Liver (tissue), 9 donors: Measurements from ENCODE around the gene FBXW4. TPM values are rescaled to one million over a fixed set of nuclear protein-coding genes. Genes with fewer than 3 reads are reported as not detected.

Experiments
- DNase-seq: peaks from one replicate; pipeline ENCODE4 v3.0.0-alpha.2; 2017; ENCODE audit warnings: low spot score
- H3K27ac ChIP-seq, 2 donors: one replicate each; pipeline ENCODE4 v1.7.0; 2013; ENCODE audit warnings: inconsistent platforms in 2 of 2, low read length in 2 of 2, control low read depth in 1 of 2, low read depth in 1 of 2, mild to moderate bottlenecking in 1 of 2
- H3K27me3 ChIP-seq, 4 donors: one replicate each; pipeline versions ENCODE4 v1.6.1 to v1.7.0; 2013; ENCODE audit warnings: low read length in 3 of 4, inconsistent platforms in 1 of 4, mild to moderate bottlenecking in 1 of 4, moderate library complexity in 1 of 4; ENCODE audit not compliant: control insufficient read depth in 4 of 4, insufficient read depth in 4 of 4
- H3K36me3 ChIP-seq, 4 donors: one replicate each; pipeline versions ENCODE4 v1.6.1 to v1.7.0; 2013; ENCODE audit warnings: low read length in 3 of 4, mild to moderate bottlenecking in 3 of 4, low read depth in 1 of 4, moderate library complexity in 1 of 4; ENCODE audit not compliant: control insufficient read depth in 4 of 4, insufficient read depth in 3 of 4
- H3K4me1 ChIP-seq, 4 donors: one replicate each; pipeline versions ENCODE4 v1.6.1 to v1.7.0; 2013; ENCODE audit warnings: low read length in 3 of 4, mild to moderate bottlenecking in 3 of 4, moderate library complexity in 1 of 4; ENCODE audit not compliant: control insufficient read depth in 4 of 4, insufficient read depth in 4 of 4
- H3K4me3 ChIP-seq, 3 donors: one replicate each; pipeline versions ENCODE4 v1.6.1 to v1.7.0; 2013; ENCODE audit warnings: low read length in 3 of 3, control low read depth in 1 of 3, low read depth in 1 of 3, mild to moderate bottlenecking in 1 of 3
- H3K9ac ChIP-seq, 2 donors: one replicate each; pipeline ENCODE4 v1.7.0; 2013; ENCODE audit warnings: low read length in 2 of 2, mild to moderate bottlenecking in 2 of 2, moderate library complexity in 2 of 2, control low read depth in 1 of 2, low read depth in 1 of 2
- H3K9me3 ChIP-seq, 4 donors: one replicate each; pipeline versions ENCODE4 v1.6.1 to v1.7.0; 2013; ENCODE audit warnings: low read length in 3 of 4; ENCODE audit not compliant: control insufficient read depth in 4 of 4
- CTCF ChIP-seq: fragments of 150-350 bp; IDR thresholded peaks from 2 replicates; pipeline ENCODE4 v1.5.1; 2017; ENCODE audit warnings: improper control_type of control experiment, low read depth, low read length; ENCODE audit not compliant: missing input control
- FOXA1 ChIP-seq: IDR thresholded peaks from 2 replicates; pipeline ENCODE4 v1.6.1; 2016; ENCODE audit warnings: antibody characterized with exemption
- GABPA ChIP-seq, 2 donors: IDR thresholded peaks in 1 of 2; conservative IDR thresholded peaks in 1 of 2; 2 replicates each; pipeline ENCODE4 v1.6.1; 2016; ENCODE audit warnings: antibody characterized with exemption in 2 of 2, mild to moderate bottlenecking in 1 of 2, moderate library complexity in 1 of 2
- HNF4A ChIP-seq, 2 donors: conservative IDR thresholded peaks; 2 replicates each; pipeline ENCODE4 v1.6.1; 2016; ENCODE audit warnings: antibody characterized with exemption in 2 of 2, mild to moderate bottlenecking in 2 of 2
- HNF4G ChIP-seq: IDR thresholded peaks from 2 replicates; pipeline ENCODE4 v1.6.1; 2016; ENCODE audit warnings: antibody characterized with exemption
- JUND ChIP-seq, 2 donors: IDR thresholded peaks; 2 replicates each; pipeline ENCODE4 v1.6.1; 2016; ENCODE audit warnings: antibody characterized with exemption in 2 of 2
- NR2F2 ChIP-seq: IDR thresholded peaks from 2 replicates; pipeline ENCODE4 v1.6.1; 2016; ENCODE audit warnings: antibody characterized with exemption
- RAD21 ChIP-seq, 2 donors: IDR thresholded peaks; 2 replicates each; pipeline ENCODE4 v1.6.1; 2016; ENCODE audit warnings: antibody characterized with exemption in 2 of 2, mild to moderate bottlenecking in 2 of 2
- REST ChIP-seq: IDR thresholded peaks from 2 replicates; pipeline ENCODE4 v1.6.1; 2016; ENCODE audit warnings: antibody characterized with exemption, mild to moderate bottlenecking
- RXRA ChIP-seq, 2 donors: IDR thresholded peaks; 2 replicates each; pipeline ENCODE4 v1.6.1; 2017 to 2018; ENCODE audit warnings: antibody characterized with exemption in 2 of 2, mild to moderate bottlenecking in 1 of 2
- SP1 ChIP-seq: IDR thresholded peaks from 2 replicates; pipeline ENCODE4 v1.6.1; 2018; ENCODE audit warnings: antibody characterized with exemption, mild to moderate bottlenecking
- TAF1 ChIP-seq: conservative IDR thresholded peaks from 2 replicates; pipeline ENCODE4 v1.6.1; 2016; ENCODE audit warnings: antibody characterized with exemption, mild to moderate bottlenecking
- ZBTB33 ChIP-seq: IDR thresholded peaks from 2 replicates; pipeline ENCODE4 v1.6.1; 2016; ENCODE audit warnings: antibody characterized with exemption
- WGBS: extraction: QIAGEN DNeasy Blood & Tissue Kit; methylation state at CpG from one replicate; pipeline ENCODE4 v1.1.7; 2013; 5-methylcytosine and 5-hydroxymethylcytosine counted together
- polyA plus RNA-seq, 2 donors: library from polyadenylated mRNA; stranded (reverse) in 1 of 2; unstranded in 1 of 2; fragments of 200-250 nt in 1 of 2; fragments of >200 nt in 1 of 2; fragmentation: Nextera tagmentation in 1 of 2; extraction: Ambion mirVana in 1 of 2; gene quantifications; one replicate each; pipeline versions ENCODE4 v1.2.1 to v1.2.3, GENCODE V29; 2013 to 2015
- total RNA-seq, 2 donors: library from RNA; depleted of rRNA; stranded (reverse); fragments of >200 nt; gene quantifications; one replicate each; pipeline ENCODE4 v1.2.3, GENCODE V29; 2014
- TF ChIP-seq, protein P1 (sequence below): IDR thresholded peaks from 2 replicates; pipeline ENCODE4 v1.6.1; 2016; ENCODE audit warnings: antibody characterized with exemption
- TF ChIP-seq, protein P2 (sequence below): IDR thresholded peaks from 2 replicates; pipeline ENCODE4 v1.6.1; 2016; ENCODE audit warnings: antibody characterized with exemption
- donor health status: healthy.
- donor health status: healthy.
- donor health status: healthy.
- donor health status: healthy.
- donor health status: healthy.

FBXW4 gene
- total and polyA plus RNA-seq, 4 donors = 5.4 to 54.1 (median 20.5) TPM

- H3K9me3 ChIP-seq = peaks cover 4 to 9% (median 7%) of the 10 kb centered on the region in 4 donors
- H3K4me3 ChIP-seq = no peak overlapping the region
- peaks cover 0 to 7% (median 5%) of the 10 kb centered on the region in 4 donors for H3K27me3 ChIP-seq
- H3K9ac ChIP-seq = no peak overlapping the region
- 84% methylated on average over 17 of the region's 17 CpGs for WGBS
- no peak for TF ChIP-seq NR2F2
- TF ChIP-seq FOXA1 = no peak
- TF ChIP-seq TAF1 = no peak
- no peak for TF ChIP-seq HNF4A (conservative IDR thresholded peaks at IDR 0.05)
- TF ChIP-seq SP1 = no peak
- TF ChIP-seq, protein P1, sequence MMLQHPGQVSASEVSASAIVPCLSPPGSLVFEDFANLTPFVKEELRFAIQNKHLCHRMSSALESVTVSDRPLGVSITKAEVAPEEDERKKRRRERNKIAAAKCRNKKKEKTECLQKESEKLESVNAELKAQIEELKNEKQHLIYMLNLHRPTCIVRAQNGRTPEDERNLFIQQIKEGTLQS = no peak
- TF ChIP-seq HNF4G = no peak
- TF ChIP-seq RXRA (IDR thresholded peaks at IDR 0.05) = no peak
- no peak for TF ChIP-seq CTCF
- TF ChIP-seq, protein P2, sequence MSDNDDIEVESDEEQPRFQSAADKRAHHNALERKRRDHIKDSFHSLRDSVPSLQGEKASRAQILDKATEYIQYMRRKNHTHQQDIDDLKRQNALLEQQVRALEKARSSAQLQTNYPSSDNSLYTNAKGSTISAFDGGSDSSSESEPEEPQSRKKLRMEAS = no peak
- TF ChIP-seq GABPA (IDR thresholded peaks at IDR 0.05 in 1 of 2, conservative IDR thresholded peaks at IDR 0.05 in 1 of 2) = no peak
- no peak for TF ChIP-seq RAD21 (IDR thresholded peaks at IDR 0.05)
- TF ChIP-seq REST = no peak
- TF ChIP-seq JUND (IDR thresholded peaks at IDR 0.05) = no peak
- H3K27ac ChIP-seq = no peak overlapping the region
- H3K36me3 ChIP-seq = no peaks in the 10 kb centered on the region
- peaks cover 7 to 18% (median 10%) of the 10 kb centered on the region in 4 donors for H3K4me1 ChIP-seq
- no peak for DNase-seq
Measured at GRCh38 chr10:101568054-101568745, 126.8 kb downstream of the FBXW4 start.

GRCh38 chr10:101567165-101568006, 127.6 kb downstream of the FBXW4 start:
- no peak overlapping the region for H3K9ac ChIP-seq
- WGBS = 62% methylated on average over 7 of the region's 7 CpGs
- H3K4me3 ChIP-seq = no peak overlapping the region
- H3K9me3 ChIP-seq = peaks cover 0 to under 1% (median 0%) of the 10 kb centered on the region in 4 donors
- no peaks in the 10 kb centered on the region for H3K36me3 ChIP-seq
- TF ChIP-seq SP1 = no peak
- no peak for TF ChIP-seq GABPA (IDR thresholded peaks at IDR 0.05 in 1 of 2, conservative IDR thresholded peaks at IDR 0.05 in 1 of 2)
- TF ChIP-seq RAD21 (IDR thresholded peaks at IDR 0.05) = no peak
- no peak for TF ChIP-seq ZBTB33
- TF ChIP-seq, protein P2 = no peak
- no peak for TF ChIP-seq JUND (IDR thresholded peaks at IDR 0.05)
- DNase-seq = no peak
- peaks cover 0 to 7% (median 5%) of the 10 kb centered on the region in 4 donors for H3K27me3 ChIP-seq
- H3K4me1 ChIP-seq = peaks cover 7 to 18% (median 10%) of the 10 kb centered on the region in 4 donors
- H3K27ac ChIP-seq = no peak overlapping the region
